HepG2 (cell line): Measurements from ENCODE around the gene LOXL4. TPM values are rescaled to one million over a fixed set of nuclear protein-coding genes. Genes with fewer than 3 reads are reported as not detected.

Experiments used
- BRD4 ChIP-seq: sonication (generic); formaldehyde crosslinking; IDR thresholded peaks from 2 replicates; pipeline ENCODE4 v1.4.0; 2020; ENCODE audit warnings: missing genetic modification reagents
- CENPT ChIP-seq: sonication (generic); formaldehyde crosslinking; IDR thresholded peaks from 2 replicates; pipeline ENCODE4 v1.8.0; 2022; ENCODE audit warnings: low read depth, mild to moderate bottlenecking, moderate library complexity, missing genetic modification reagents
- HNRNPLL ChIP-seq: fragments of 200-400 bp; formaldehyde crosslinking; IDR thresholded peaks from 2 replicates; pipeline ENCODE4 v1.6.1; 2017; ENCODE audit warnings: mild to moderate bottlenecking, low read depth, low read length; ENCODE audit not compliant: poor library complexity, severe bottlenecking
- MTF2 ChIP-seq: sonication (generic); formaldehyde crosslinking; IDR thresholded peaks from 2 replicates; pipeline ENCODE4 v1.5.0; 2020; ENCODE audit warnings: missing genetic modification reagents, borderline replicate concordance
- NFE2L2 ChIP-seq: fragments of 150-350 bp; IDR thresholded peaks from 2 replicates; pipeline ENCODE4 v1.6.1; 2014; ENCODE audit warnings: low read length
- NRL ChIP-seq: sonication (generic); formaldehyde crosslinking; IDR thresholded peaks from 2 replicates; pipeline ENCODE4 v1.5.0; 2020; ENCODE audit warnings: missing genetic modification reagents, mild to moderate bottlenecking, moderate library complexity, borderline replicate concordance
- RFXAP ChIP-seq: sonication (generic); formaldehyde crosslinking; IDR thresholded peaks from 2 replicates; pipeline ENCODE4 v1.4.0; 2020; ENCODE audit warnings: missing genetic modification reagents, borderline replicate concordance
- RORA ChIP-seq: sonication (generic); formaldehyde crosslinking; IDR thresholded peaks from 2 replicates; pipeline ENCODE4 v1.5.0; 2020; ENCODE audit warnings: mild to moderate bottlenecking, missing genetic modification reagents, moderate library complexity
- SALL1 ChIP-seq: sonication (generic); formaldehyde crosslinking; IDR thresholded peaks from 2 replicates; pipeline ENCODE4 v1.8.0; 2022; ENCODE audit warnings: mild to moderate bottlenecking, missing genetic modification reagents
- SNAI1 ChIP-seq: sonication (generic); formaldehyde crosslinking; IDR thresholded peaks from 2 replicates; pipeline ENCODE4 v1.5.0; 2020; ENCODE audit warnings: mild to moderate bottlenecking, missing genetic modification reagents, borderline replicate concordance
- SNAPC2 ChIP-seq: sonication (generic); formaldehyde crosslinking; IDR thresholded peaks from 2 replicates; pipeline ENCODE4 v1.8.1; 2022; ENCODE audit warnings: mild to moderate bottlenecking, missing genetic modification reagents
- THAP11 ChIP-seq: IDR thresholded peaks from 2 replicates; pipeline ENCODE4 v1.6.1; 2016; ENCODE audit warnings: missing biosample characterization, missing genetic modification reagents
- ZBTB7A ChIP-seq: sonication (generic); formaldehyde crosslinking; IDR thresholded peaks from 2 replicates; pipeline ENCODE4 v1.8.0; 2022; ENCODE audit warnings: mild to moderate bottlenecking, missing genetic modification reagents
- ZC3H13 ChIP-seq: sonication (generic); formaldehyde crosslinking; IDR thresholded peaks from 2 replicates; pipeline ENCODE4 v1.8.1; 2023; ENCODE audit warnings: mild to moderate bottlenecking, missing genetic modification reagents, moderate library complexity
- ZNF20 ChIP-seq: sonication (generic); formaldehyde crosslinking; IDR thresholded peaks from 2 replicates; pipeline ENCODE4 v1.4.0; 2020; ENCODE audit warnings: mild to moderate bottlenecking, moderate library complexity, missing genetic modification reagents
- ZNF446 ChIP-seq: sonication (generic); formaldehyde crosslinking; IDR thresholded peaks from 2 replicates; pipeline ENCODE4 v1.5.0; 2020; ENCODE audit warnings: mild to moderate bottlenecking, missing genetic modification reagents
- ZNF660 ChIP-seq: sonication (generic); formaldehyde crosslinking; IDR thresholded peaks from 2 replicates; pipeline ENCODE4 v1.5.1; 2020; ENCODE audit warnings: mild to moderate bottlenecking, low read depth, missing genetic modification reagents, borderline replicate concordance
- ZNF761 ChIP-seq: sonication (generic); formaldehyde crosslinking; conservative IDR thresholded peaks from 2 replicates; pipeline ENCODE4 v1.4.0; 2020; ENCODE audit warnings: mild to moderate bottlenecking, missing genetic modification reagents
- ZSCAN25 ChIP-seq: sonication (generic); formaldehyde crosslinking; IDR thresholded peaks from 2 replicates; pipeline ENCODE4 v1.8.0; 2022; ENCODE audit warnings: mild to moderate bottlenecking, missing genetic modification reagents
- polyA plus RNA-seq, 8 experiments: library from polyadenylated mRNA; depleted of rRNA in 3 of 8; stranded (reverse) in 7 of 8; unstranded in 1 of 8; fragments of >200 nt; fragmentation: Illumina TruSeq in 4 of 8; extraction: Trizol in 4 of 8; gene quantifications; 2 replicates each; pipeline versions ENCODE4 v1.2.1 to v1.2.3, GENCODE V29; 2011 to 2016; ENCODE audit warnings: low read depth in 4 of 8, missing spikeins in 1 of 8, mixed read lengths in 1 of 8; ENCODE audit not compliant: insufficient read depth in 1 of 8
- total RNA-seq, 5 experiments: library from RNA; depleted of rRNA; stranded (reverse); fragments of >200 nt; fragmentation: Illumina TruSeq; extraction: Trizol; gene quantifications; 2 replicates each; pipeline ENCODE4 v1.2.3, GENCODE V29; 2016; ENCODE audit warnings: low read depth in 1 of 5
- TF ChIP-seq, protein P1 (sequence below): sonication (generic); formaldehyde crosslinking; IDR thresholded peaks from 2 replicates; pipeline ENCODE4 v1.5.0; 2020; ENCODE audit warnings: mild to moderate bottlenecking, missing genetic modification reagents, borderline replicate concordance
- TF ChIP-seq, protein P2 (sequence below), 2 experiments: sonication (generic) in 1 of 2; formaldehyde crosslinking in 1 of 2; IDR thresholded peaks; 2 replicates each; pipeline versions ENCODE4 v1.4.0 to v1.6.1; 2016 to 2020; ENCODE audit warnings: borderline replicate concordance in 1 of 2, low read depth in 1 of 2, mild to moderate bottlenecking in 1 of 2, missing genetic modification reagents in 1 of 2
- TF ChIP-seq, protein P3 (sequence below): fragments of 450-650 bp; IDR thresholded peaks from 2 replicates; pipeline ENCODE4 v1.6.1; 2017

Gene LOXL4
- total and polyA plus RNA-seq, 2 of the 13 experiments (the other 11 are each of a cell fraction or from before 2014, with no cell fraction given): 8.8 to 21.1 TPM

DNA sequence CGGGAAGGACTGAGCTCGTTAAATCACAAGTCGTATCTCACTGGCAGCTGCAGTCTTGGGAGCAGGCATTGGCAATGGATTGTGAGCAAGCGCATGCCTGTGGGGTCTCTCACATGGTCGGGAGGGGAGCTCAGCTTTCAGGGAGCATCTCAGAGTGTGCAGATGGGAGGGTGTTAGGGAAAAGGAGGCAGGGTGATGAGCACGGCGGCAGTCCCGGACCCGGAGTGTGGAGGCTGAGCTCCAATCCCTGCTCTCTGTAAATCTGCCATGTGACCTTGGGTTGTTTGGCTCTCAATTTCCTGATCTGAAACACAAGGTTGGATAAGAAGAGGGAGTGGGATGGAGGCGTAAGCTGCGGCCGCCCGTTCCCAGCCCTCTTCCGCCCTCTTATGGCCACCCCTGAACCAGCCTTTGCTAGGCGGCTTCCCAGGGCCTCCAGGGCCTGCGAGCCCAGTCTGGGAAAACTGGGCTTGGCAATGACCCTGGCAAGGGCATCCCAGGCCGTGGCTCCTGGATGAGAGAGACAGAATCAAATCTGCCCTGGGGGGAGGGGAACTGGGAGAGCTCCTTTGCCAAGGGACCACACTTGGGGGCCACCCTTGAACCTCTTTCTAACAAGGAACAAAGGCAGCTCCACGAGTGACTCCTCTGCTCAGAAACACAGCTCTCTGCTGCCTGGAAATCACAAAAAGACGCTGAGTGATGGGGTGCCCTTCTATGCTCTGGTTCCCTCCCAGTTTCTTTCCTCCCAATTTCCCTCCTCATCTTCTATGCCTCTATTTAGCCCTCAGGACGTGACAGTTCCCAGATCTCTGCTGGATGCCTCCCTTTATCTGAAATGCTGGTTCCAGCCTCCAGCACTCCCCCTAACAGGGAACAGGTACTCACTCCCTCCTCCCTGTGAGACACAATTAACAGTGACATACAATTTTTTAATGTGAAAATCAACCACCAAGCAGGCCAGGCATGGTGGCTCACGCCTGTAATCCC lies 41.7 kb upstream of the LOXL4 start (continued):
- TF ChIP-seq ZNF761 (CRISPR knock-in tag) (no peak), ZBTB7A (CRISPR knock-in tag) (no peak), SNAPC2 (no peak), ZNF20 (CRISPR knock-in tag) (no peak), MTF2 (CRISPR knock-in tag) (no peak), RFXAP (CRISPR knock-in tag) (no peak), BRD4 (CRISPR knock-in tag) (no peak), CENPT (no peak), NFE2L2 (no peak), THAP11 (CRISPR knock-in tag) (no peak), ZNF660 (CRISPR knock-in tag) (no peak), ZC3H13 (CRISPR knock-in tag) (no peak), HNRNPLL (no peak), ZSCAN25 (no peak), SNAI1 (CRISPR knock-in tag) (no peak), RORA (no peak), SALL1 (CRISPR knock-in tag) (peak; percentile 27; the same call in 1 of the 2 replicates), NRL (peak; percentile 23; the same call in 1 of the 2 replicates), ZNF446 (CRISPR knock-in tag) (no peak)
- TF ChIP-seq, protein P1, sequence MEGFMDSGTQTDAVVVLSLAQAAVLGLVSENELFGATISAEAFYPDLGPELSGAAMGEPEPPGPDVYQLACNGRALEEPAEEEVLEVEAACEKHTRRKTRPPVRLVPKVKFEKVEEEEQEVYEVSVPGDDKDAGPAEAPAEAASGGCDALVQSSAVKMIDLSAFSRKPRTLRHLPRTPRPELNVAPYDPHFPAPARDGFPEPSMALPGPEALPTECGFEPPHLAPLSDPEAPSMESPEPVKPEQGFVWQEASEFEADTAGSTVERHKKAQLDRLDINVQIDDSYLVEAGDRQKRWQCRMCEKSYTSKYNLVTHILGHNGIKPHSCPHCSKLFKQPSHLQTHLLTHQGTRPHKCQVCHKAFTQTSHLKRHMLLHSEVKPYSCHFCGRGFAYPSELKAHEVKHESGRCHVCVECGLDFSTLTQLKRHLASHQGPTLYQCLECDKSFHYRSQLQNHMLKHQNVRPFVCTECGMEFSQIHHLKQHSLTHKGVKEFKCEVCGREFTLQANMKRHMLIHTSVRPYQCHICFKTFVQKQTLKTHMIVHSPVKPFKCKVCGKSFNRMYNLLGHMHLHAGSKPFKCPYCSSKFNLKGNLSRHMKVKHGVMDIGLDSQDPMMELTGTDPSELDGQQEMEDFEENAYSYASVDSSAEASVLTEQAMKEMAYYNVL (CRISPR knock-in tag): 0 out of 2 replicates have a peak, but pooled peaks have one; percentile 46
- TF ChIP-seq, protein P2, sequence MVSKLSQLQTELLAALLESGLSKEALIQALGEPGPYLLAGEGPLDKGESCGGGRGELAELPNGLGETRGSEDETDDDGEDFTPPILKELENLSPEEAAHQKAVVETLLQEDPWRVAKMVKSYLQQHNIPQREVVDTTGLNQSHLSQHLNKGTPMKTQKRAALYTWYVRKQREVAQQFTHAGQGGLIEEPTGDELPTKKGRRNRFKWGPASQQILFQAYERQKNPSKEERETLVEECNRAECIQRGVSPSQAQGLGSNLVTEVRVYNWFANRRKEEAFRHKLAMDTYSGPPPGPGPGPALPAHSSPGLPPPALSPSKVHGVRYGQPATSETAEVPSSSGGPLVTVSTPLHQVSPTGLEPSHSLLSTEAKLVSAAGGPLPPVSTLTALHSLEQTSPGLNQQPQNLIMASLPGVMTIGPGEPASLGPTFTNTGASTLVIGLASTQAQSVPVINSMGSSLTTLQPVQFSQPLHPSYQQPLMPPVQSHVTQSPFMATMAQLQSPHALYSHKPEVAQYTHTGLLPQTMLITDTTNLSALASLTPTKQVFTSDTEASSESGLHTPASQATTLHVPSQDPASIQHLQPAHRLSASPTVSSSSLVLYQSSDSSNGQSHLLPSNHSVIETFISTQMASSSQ (IDR thresholded peaks at IDR 0.05; ENCODE audit: low read depth): no peak
- TF ChIP-seq, protein P2 (CRISPR knock-in tag; IDR thresholded peaks at IDR 0.05; ENCODE audit: borderline replicate concordance): no peak
- TF ChIP-seq, protein P3, sequence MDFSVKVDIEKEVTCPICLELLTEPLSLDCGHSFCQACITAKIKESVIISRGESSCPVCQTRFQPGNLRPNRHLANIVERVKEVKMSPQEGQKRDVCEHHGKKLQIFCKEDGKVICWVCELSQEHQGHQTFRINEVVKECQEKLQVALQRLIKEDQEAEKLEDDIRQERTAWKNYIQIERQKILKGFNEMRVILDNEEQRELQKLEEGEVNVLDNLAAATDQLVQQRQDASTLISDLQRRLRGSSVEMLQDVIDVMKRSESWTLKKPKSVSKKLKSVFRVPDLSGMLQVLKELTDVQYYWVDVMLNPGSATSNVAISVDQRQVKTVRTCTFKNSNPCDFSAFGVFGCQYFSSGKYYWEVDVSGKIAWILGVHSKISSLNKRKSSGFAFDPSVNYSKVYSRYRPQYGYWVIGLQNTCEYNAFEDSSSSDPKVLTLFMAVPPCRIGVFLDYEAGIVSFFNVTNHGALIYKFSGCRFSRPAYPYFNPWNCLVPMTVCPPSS: no peak
